ENCODE results near the gene METTL26.

DNA sequence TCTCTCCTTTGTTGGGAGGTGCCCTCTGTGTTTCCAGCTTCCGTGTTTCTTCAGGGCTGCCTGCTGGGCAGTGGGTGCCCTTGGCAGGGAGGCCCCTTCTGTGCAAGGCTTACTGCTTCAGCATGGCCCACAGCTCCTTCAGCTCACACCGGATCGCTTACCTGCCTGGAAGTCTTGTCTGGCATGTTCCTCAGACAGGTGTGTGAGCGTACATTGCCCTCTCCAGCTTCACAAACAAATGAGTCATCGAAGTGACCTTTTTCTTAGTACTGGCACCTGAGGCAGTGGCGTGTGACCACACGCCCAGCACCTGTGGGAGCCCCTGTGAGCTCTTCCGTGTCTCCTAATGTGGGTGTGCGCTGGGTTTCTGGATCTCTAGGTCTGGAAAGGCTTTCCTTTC lies 42.7 kb downstream of the METTL26 start:
- TF ChIP-seq CTCF (IDR thresholded peaks at IDR 0.05), result no peak
- TF ChIP-seq POLR2A (IDR thresholded peaks at IDR 0.05), result no peak

Measured in heart left ventricle (tissue), 13 donors.